ENCODE results near the gene AFAP1. TPM values are rescaled to one million over a fixed set of nuclear protein-coding genes. Genes with fewer than 3 reads are reported as not detected.

The AFAP1 gene
- total RNA-seq, 1 experiment from 2014 or later: 23.6 TPM

- TF ChIP-seq IRF2 (CRISPR knock-in tag; IDR thresholded peaks at IDR 0.05; ENCODE audit: borderline replicate concordance, low read depth) (no peak), RORB (CRISPR knock-in tag; IDR thresholded peaks at IDR 0.05) (no peak), NFE2L1 (CRISPR knock-in tag; IDR thresholded peaks at IDR 0.05) (no peak), ATF3 (CRISPR knock-in tag; conservative IDR thresholded peaks at IDR 0.05) (no peak), ZNF416 (CRISPR knock-in tag; IDR thresholded peaks at IDR 0.05) (no peak), MAX (CRISPR knock-in tag; IDR thresholded peaks at IDR 0.05) (no peak), ZNF396 (CRISPR knock-in tag; IDR thresholded peaks at IDR 0.05; ENCODE audit: borderline replicate concordance) (no peak), USF2 (CRISPR knock-in tag; IDR thresholded peaks at IDR 0.05) (no peak), NFYB (CRISPR knock-in tag; conservative IDR thresholded peaks at IDR 0.05; ENCODE audit: low read depth) (no peak), ZNF232 (CRISPR knock-in tag; IDR thresholded peaks at IDR 0.05) (no peak), ZMAT4 (CRISPR knock-in tag; IDR thresholded peaks at IDR 0.05) (no peak), ZNF423 (CRISPR knock-in tag; IDR thresholded peaks at IDR 0.05) (no peak), ESRRA (CRISPR knock-in tag; IDR thresholded peaks at IDR 0.05; ENCODE audit: borderline replicate concordance) (no peak), E2F5 (CRISPR knock-in tag; IDR thresholded peaks at IDR 0.05) (no peak), SP1 (CRISPR knock-in tag; conservative IDR thresholded peaks at IDR 0.05) (no peak), ZSCAN18 (CRISPR knock-in tag; IDR thresholded peaks at IDR 0.05) (no peak), CDX4 (CRISPR knock-in tag; IDR thresholded peaks at IDR 0.05; ENCODE audit: borderline replicate concordance) (no peak), CTCF (IDR thresholded peaks at IDR 0.05) (no peak), FOXP4 (CRISPR knock-in tag; IDR thresholded peaks at IDR 0.05) (no peak)
- no peak overlapping the region for H3K27ac Mint-ChIP-seq
- no peaks in the 10 kb centered on the region for H3K27me3 Mint-ChIP-seq (ENCODE audit: low read depth)
- ChIA-PET CTCF (interaction anchor here (1.1 kb wide), 1 partner anchor 16 kb away, joined by 4 read pairs; no protein-coding TSS in a partner anchor), POLR2A (no interaction called here)
- no peak for DNase-seq (ENCODE audit: low spot score)
- ATAC-seq: no peak
- no peaks in the 10 kb centered on the region for H3K4me1 Mint-ChIP-seq
- H3K36me3 Mint-ChIP-seq: no peaks in the 10 kb centered on the region
- no peak overlapping the region for H3K4me3 Mint-ChIP-seq
- H3K9me3 Mint-ChIP-seq: no peaks in the 10 kb centered on the region
Measured at GRCh38 chr4:7735395-7735794, 204.3 kb downstream of the AFAP1 start.
